Left kidney (tissue), 2 donors: ENCODE measurements around the gene B3GALT4. TPM values are rescaled to one million over a fixed set of nuclear protein-coding genes. Genes with fewer than 3 reads are reported as not detected.
"Not testable (repeated sequence)": the region's sequence is repeated elsewhere in the genome, so short reads cannot be mapped to it uniquely, and the experiment has no call there.

Source experiments
- DNase-seq: peaks from one replicate; pipeline ENCODE4 v3.0.0-alpha.2; 2013
- polyA plus RNA-seq: library from polyadenylated mRNA; unstranded; fragments of 120-200 nt; gene quantifications from one replicate; pipeline ENCODE4 v1.2.1, GENCODE V29; 2013; ENCODE audit not compliant: insufficient read length

The B3GALT4 gene
- polyA plus RNA-seq, 1 donor = 4.0 TPM

GRCh38 chr6:33271468-33272274 is 5.3 kb upstream of the B3GALT4 start, which contains the start of the genes RPS18 and VPS52:
Gene RPS18 (plus strand): TSS chr6:33272075. CDS start chr6:33272120, 45 bp downstream.
Gene VPS52 (minus strand): TSS chr6:33271876. CDS start chr6:33271675, 201 bp downstream.
- DNase-seq = peak; percentile 100

DNA sequence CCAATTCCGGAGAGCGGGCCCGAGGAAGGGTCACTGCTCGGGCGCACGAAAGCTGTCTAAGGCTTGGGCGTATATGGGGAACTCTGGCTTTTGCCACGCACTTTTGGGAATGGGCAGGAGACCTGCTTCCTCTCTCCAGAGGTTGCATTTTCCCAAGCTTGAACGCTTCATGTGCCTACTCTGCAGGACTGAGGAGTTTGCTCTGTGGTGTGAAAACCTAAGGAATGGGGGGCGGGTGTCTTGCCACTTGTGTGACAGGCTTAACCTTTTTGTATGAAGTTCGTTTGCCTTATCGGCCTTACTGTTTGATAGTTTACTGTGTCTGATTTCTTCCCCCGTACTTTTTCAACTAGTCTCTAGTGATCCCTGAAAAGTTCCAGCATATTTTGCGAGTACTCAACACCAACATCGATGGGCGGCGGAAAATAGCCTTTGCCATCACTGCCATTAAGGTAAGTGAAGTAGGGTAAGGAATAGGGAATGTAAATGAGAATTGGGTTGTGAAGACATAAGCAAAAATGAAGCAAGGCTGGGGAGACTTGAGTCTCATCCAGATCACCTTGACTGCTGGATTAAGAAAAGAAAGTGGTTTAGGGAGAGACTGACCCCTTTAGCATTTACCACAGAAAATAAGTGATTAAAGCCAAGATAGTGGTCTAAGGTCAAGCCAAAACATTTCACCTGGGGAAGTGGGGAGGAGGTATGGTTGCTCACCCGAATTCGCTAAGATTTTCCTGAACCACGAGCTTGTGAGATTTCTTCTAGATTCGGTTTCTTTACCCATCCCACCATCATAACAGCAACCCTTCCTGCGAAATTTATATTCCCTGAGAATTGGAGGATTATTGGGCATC is 4.4 kb upstream of the B3GALT4 start:
- DNase-seq = no peak

DNA sequence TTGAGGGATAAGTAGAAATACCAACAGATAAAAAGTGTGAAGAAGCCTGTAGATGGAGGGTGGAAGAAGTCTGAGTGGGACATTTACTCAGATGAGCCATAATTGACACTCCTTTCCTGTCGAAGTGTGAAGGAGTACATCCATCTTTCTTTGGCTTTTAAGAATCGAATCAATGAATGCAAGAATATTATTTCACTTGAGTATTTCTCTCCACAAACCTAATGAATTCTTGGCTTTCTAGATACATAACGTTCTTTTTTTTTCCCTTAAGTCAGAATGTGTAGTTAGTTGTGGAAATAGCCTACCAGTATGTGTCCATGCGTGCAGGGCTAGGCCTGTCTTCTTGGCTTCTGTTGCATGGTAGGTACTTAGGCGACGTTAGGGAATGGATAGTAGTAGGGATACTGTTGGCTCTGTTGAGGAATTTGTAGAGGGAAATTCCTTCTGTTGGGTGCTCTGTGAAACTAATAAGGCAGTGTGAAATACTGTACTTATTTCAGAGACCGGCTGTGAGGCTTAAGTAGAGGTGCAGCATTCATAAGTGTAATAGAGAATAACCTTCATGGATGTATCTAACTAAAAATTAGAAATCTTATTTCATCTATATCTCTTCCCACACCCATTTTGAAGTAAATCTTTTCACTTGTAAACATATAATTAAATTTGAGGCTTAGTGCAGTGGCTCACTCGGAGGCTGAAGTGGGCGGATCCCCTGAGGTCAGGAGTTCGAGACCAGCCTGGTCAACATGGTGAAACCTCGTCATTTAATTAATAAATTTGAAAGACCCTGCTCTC is 3.6 kb upstream of the B3GALT4 start:
- no peak for DNase-seq

DNA sequence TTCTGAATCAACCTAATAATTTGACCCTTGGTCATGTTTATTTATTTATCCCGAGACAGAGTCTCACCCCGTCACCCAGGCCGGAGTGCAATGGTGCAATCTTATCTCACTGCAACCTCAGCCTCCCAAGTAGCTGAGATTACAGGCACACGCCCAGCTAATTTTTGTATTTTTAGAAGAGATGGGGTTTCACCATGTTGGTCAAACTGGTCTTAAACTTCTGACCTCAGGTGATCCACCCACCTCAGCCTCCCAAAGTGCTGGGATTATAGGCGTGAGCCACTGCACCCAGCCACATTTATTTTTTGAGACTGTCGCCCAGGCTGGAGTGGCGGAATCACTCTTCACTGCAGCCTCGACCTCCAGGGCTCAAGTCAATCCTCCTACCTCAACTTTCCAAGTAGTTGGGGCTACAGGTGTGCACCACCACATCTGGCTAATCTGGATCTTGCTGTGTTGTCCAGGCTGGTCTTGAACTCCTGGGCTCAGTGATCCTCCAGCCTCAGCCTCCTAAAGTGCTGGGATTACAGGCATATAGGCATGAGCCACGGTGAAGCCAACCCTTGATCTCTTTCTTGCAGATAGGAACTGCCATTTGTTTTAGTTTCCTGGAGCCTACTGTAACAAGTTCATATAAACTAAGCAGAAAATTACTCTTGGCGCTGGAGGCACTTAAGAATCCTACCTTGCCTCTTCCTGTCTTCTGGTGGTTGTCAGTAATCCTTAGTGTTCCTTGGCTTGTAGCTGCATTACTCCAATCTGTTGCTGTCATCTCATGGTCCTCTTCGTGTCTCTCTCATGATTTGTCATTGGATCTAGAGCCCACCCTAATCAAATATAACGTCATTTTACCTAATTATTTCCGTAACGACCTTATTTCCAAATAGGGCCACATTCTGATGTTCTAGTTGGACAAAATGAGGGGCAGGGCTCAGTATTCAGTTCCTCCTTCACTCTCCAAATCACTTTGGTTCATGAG is 2.7 kb upstream of the B3GALT4 start:
- no peak for DNase-seq

- DNase-seq = not testable (repeated sequence)
These were observed 935 bp upstream of the B3GALT4 start for GRCh38 chr6:33275795-33276580.

DNA sequence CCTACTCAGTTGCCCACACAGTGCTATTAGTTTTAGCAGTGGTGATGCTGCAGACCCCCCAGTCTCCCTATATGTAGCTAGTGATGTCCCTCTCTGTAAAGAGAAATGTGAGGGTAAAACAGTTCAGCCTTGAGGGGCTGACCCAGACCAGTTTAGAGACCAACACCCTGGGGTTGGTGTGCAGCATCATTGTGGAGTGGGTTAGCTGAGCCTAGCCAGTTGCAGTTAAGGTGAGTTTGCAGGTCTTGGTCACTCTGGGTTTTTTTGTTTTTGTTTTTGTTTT is 401 bp upstream of the B3GALT4 start:
- no peak for DNase-seq

- no peak for DNase-seq
These were observed 904 bp downstream of the B3GALT4 start for GRCh38 chr6:33277663-33278391.

DNA sequence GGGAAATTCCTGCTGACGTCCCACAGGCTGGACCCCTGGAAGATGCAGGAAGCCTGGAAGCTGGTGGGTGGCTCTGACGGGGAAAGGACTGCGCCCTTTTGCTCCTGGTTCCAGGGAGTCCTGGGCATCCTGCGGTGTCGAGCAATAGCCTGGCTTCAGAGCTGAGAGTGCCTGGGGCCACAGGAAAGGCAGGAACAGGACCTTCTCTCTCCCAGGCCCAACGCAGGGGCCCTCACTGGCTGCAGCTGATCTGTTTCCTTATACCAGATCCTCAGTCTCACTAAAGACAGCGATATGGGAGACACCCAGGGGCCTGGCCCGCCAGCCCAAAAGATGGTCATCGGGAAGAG is 1.4 kb downstream of the B3GALT4 start:
- no peak for DNase-seq

DNA sequence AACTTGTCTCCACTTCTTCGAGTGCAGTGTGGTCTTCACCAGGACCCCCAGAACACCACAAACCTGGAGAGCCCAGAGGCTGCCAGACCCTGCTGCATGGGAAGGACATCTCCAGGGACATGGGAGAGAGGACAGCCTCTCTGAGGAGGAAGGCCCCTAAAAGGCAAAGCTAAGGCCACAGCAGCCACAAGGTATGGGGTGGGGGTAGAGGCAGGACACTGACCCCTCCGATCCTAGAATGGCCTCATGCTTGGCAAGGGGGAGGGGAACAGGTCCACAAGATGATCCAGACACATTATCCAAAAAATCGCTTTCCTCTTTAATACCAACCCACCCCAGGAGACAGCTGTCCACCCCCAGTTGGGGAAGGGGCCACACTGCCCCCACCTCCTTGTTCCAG is 1.9 kb downstream of the B3GALT4 start:
- DNase-seq = no peak

GRCh38 chr6:33279257-33279695 is 2.4 kb downstream of the B3GALT4 start:
- DNase-seq = no peak

- DNase-seq = peak; percentile 22
These were observed 3.1 kb downstream of the B3GALT4 start for GRCh38 chr6:33279971-33280511.

GRCh38 chr6:33280539-33280938 is 3.6 kb downstream of the B3GALT4 start:
- DNase-seq = no peak

DNA sequence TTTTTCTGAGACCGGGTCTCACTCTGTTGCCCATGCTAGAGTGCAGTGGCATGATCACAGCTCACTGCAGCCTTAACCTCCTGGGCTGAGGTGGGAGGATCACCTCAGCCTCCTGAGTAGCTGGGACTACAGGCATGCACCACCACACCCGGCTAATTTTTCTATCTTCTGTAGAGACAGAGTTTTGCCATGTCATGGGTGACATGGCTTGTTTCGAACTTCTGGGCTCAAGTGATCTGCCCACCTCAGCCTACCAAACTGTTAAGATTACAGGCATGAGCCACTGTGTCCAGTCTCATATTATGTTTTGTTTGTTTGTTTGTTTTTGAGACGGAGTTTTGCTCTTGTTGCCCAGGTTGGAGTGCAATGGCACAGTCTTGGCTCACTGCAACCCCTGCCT is 8.3 kb downstream of the B3GALT4 start:
- not testable (repeated sequence) for DNase-seq

- DNase-seq = no peak
These were observed 10.3 kb downstream of the B3GALT4 start for GRCh38 chr6:33286946-33287914.

- DNase-seq = no peak
These were observed 11.4 kb downstream of the B3GALT4 start for GRCh38 chr6:33288141-33288920.

- DNase-seq = peak; percentile 94
These were observed 12.2 kb downstream of the B3GALT4 start, which contains the start of the genes PFDN6 and WDR46 for GRCh38 chr6:33288921-33289783. Gene PFDN6 (plus strand): TSS chr6:33289601. CDS start chr6:33289857, 256 bp downstream. Gene WDR46 (minus strand): TSS chr6:33289239. CDS start chr6:33289170, 69 bp downstream.
